ENCODE data around the gene PCNX3.
"Not testable (repeated sequence)": the region's sequence is repeated elsewhere in the genome, so short reads cannot be mapped to it uniquely, and the experiment has no call there.

Gene PCNX3

DNA sequence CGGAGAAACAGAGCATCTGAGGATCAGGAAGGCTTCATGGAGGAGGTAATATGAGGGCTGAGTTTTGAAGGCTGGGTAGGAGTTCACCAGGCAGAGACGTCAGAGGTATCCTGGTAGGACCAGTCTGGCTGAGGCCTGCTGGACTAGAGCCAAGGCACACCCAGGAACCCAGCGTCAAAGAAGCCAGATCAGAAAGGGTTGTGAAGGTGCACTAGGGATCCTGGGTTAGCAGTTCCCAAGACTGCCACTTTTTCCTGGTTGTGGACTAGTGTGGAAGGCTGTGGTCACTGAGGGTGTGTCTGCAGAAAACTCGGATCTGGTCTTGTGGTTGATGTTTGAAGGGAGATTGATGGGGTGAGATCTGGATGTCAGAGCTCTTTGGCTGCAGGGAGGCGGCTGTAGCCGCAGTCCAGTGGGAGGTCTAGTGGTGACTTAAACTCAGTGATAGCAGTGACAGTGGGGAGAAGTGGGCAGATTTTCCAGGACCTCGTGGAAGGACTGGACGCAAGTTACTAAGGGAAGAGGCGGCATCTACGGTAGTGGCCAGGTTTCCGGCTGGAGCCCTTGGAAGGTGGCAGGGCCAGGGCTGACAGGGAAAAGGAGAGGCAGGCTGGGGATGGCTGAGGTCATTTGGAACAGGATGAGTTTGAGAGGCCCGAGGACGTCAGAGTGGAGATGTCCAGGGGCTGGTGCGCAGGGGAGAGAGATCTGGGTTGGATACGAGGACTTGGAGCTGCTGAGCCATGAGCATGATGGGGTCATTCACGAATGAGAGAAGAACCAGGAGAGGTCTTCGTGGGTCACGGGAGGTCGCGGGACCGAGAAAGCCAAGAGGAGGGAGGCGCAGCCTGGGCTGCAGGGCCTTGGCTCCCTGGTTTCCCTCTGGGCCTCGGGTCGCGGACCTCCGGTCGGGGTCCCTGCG is 36.3 kb downstream of the PCNX3 start:
- FAIRE-seq (peak; percentile 83), DNase-seq (ENCODE audit: insufficient read length, low spot score) (no peak)

DNA sequence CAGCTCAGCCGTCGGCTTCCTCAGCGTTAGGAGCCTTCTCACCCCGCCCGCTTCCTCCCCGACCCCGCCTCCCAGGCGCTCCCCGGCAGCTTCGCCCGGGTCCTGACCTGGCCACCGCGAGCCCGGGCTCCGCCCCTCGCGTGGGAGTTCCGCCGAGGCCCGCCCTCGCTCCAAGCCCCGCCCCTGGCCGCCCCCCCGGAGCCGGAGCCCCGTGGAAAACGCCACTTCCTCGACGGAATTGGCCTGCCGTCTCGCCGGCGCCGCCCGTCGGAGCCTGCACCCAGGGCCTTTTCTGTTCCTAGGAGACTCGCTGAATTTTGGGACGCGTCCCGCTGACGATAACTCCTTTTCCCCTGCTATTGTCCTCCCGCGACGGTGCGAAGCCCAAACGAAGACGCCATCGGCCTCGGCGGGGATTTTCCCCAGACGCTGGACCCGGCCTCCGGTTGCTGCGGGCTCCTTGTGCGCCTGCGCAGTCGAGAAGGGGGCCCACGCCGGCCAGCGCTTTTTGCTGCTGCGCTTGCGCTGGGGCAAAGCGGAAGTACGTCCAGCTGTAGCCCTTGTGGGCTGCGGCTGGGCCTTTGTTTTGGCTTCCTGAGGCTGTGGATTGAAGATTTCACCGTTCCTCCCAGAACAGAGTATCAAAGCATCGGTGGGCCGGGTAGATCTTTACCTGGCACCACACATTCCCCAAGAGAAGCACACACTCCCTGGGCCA is 37.1 kb downstream of the PCNX3 start:
- FAIRE-seq, result peak; percentile 95
- DNase-seq (ENCODE audit: insufficient read length, low spot score), result peak; percentile 100

DNA sequence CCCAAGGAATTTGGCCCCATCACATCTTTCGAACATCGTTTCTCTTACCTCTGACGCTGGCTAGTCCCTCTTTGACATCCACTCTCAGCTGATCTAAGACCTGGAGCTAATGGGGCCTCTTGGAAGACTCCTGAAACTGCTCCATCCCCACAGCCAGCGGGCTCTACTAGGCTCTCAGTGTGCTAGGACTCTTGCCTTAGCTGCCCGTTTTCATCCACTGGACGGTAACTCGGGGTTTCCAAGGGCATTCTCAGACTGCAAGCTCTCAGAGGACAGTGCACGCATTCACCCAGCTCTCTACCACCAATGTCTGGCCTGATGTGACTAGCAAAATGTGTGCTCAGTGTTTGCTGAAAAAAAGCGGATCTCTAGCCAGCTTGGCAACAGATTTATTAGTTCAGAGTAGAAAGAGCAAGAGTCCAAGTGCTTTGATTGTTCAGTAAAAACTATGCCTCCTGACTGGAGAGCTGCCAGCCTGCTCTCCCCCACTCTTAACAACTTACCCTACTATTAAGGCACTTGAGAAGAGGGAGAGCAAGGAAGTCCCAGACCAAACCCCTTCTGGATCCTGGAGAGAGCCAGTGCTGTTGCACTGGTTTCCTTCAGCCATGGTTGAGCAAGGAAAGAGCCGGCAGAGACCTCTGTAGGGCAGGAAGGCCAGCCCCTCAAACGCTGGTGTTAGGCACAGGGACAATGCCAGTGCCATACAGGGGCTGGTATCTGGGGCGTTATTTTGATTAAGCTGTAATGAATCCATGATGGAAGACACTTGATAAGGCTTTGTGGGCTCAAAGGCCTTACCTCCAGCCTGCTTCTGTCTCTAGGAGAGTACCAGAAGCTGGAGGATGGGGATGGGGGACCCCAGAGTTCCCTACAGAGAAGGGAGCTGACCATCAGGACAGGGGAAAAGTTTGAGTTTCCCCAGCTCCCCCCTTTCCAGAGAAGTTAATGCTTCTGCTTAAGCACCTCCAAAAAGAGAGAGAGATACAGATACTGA is 38.0 kb downstream of the PCNX3 start:
- DNase-seq (ENCODE audit: insufficient read length, low spot score) (no peak), FAIRE-seq (peak; percentile 36)

DNA sequence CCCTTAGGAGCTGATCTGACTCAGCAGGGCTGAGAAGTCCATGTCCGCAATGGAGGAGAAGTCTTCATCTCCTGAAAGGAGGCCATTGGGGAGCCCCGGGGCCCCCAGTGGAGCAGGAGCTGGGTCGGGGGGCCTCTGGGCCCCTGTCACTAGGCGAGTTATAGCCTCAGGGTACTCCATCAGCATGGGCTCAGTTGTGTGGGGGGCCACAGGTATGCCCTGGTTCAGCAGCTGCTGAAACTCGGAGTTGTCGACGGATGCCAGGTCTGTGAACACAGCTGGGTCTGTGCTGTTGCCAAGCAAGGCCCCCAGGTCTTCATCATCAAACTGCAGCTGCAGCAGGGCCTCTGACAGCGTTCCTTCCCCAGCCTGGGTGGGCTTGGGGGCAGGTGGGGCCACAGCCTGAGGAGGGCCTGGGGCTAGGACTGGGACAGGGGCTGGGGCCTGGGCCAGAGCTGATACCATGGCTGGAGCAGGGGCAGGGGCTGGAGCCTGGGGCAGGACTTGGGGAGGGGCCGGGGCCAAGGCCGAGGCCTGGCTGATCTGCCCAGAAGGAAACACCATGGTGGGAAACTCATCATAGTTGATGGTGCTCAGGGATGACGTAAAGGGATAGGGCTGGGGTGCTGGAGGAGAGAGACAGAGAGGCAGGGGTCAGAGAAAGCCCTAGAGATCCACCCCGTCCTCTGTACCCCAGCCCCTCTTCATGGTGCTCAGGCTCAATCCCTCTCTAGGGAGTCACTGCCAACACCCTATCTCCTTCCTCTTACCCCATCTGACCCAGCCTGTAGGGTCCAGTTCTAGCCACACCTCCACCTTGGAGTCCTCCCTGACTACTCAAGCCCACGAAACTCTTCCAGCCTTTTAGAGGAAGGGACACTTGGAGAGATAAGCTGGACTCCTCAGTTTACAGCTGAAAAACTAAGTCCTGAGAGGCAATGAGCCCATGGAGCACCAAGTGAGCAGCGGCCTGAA is 39.1 kb downstream of the PCNX3 start:
- DNase-seq (ENCODE audit: insufficient read length, low spot score), result no peak
- FAIRE-seq, result no peak

DNA sequence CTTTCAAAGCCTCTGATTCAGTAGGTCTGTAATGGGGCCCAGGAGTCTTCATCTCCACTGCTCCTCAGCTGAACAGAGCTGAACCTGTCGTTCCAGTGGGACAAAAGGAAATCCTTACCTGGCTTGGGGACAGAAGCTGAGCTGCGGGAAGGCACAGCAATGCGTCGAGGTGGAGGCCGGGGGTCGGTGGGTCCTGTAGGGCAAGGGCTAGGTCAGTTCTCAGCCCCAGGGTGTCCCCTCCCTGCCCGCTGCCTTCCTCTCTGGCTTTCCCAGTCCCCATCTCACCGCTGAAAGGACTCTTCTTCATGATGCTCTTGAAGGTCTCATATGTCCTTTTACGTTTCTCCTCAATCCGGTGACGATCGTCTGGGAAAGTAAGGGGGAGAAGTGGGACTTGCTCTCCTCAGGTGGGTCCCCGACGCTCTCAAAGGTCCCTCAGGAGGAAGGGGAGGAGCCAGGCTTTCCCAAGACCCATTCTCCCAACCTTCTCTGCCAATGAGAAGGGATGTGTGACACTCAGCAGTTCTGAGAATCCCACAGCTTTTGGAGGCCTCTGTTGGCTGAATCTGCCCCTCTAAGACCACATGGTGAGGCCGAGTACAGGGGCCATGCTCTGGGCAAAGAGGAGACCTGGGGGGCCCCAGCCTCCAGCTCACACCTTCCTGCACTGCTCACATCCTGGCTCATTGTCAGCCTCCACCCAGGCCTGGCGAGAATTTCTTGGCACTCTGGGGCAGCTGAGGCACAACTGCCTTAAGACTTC is 40.2 kb downstream of the PCNX3 start:
- no peak for FAIRE-seq
- DNase-seq (ENCODE audit: insufficient read length, low spot score), result no peak

DNA sequence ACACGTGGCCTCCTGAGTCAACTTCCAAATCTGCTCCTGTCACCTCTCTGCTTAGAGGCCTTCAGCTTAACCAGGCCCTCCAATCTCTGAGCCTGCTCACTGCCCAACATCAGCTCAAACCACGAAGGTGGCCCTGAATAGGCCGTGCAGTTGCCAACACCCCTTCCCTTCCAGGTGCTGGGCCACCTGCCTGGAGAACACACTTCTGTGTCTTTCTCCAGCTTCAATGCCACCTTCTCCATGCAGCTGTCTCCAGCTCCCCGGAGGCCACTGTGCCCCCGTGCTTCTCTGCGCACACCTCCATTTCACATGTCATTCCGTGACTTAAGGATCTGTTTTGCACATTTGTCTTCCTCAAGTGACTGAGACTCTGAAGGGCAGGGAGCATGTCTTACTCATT is 41.9 kb downstream of the PCNX3 start:
- FAIRE-seq (peak; percentile 40), DNase-seq (ENCODE audit: insufficient read length, low spot score) (no peak)

DNA sequence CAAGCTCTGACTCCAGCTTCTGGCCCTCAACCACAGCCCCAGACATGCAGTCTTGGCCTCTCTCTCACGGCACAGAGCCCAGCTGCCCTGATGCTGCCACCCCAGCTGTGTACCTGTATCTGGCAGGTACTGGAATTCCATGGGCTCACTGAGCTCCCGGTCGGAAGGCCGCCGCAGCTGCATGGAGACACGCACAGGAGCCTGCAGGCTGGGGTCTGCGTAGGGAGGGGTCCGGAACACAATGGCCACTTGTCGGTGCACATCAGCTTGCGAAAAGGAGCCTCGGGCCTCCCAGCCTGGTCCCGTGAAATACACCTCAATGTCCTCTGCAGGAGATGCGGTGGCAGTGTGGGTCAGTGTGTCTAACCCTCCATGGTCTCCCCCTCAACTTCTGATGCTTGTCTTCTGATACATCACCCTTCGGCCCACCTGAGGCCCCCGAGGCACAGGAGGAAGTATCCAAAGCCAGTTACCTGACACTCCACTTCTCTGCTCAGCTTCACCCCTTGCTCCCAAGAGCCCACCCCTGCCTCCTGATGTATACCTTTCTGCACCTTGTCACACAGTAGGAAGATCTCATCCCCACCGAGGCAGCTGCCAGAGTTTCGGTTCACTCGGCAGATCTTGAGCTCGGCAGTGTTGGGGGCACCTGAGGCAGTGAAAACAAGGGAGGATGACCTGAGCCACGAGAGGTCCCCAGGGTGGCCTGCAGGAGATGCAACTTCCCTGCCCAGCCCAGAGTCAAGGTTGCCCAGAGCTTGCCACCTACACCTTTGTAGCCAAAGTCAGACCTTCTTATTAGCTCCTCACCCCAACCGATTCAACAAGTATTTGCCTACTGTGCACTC is 42.8 kb downstream of the PCNX3 start:
- FAIRE-seq, result no peak

DNA sequence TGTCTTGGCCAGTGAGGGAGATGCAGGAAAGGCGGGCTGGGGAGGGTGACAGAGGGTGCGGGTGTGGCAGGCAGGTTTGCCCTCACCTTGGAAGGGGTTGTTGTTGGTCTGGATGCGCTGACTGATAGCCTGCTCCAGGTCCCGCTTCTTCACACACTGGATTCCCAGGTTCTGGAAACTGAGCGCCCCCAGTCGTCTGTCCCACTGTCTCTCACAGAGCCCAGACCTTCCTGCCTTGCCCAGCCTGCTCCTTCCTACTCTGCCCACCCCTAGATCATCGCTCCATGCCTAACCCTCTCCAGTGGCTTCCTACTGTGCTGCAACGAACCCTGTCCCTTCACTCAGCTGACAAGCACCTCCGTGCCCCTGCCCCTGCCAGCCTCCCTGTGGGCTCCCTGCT is 44.5 kb downstream of the PCNX3 start:
- DNase-seq (ENCODE audit: insufficient read length, low spot score) (no peak), FAIRE-seq (no peak)

More for the DNA sequence above, 42.8 kb downstream of the PCNX3 start:
- DNase-seq (ENCODE audit: insufficient read length, low spot score), result no peak

DNA sequence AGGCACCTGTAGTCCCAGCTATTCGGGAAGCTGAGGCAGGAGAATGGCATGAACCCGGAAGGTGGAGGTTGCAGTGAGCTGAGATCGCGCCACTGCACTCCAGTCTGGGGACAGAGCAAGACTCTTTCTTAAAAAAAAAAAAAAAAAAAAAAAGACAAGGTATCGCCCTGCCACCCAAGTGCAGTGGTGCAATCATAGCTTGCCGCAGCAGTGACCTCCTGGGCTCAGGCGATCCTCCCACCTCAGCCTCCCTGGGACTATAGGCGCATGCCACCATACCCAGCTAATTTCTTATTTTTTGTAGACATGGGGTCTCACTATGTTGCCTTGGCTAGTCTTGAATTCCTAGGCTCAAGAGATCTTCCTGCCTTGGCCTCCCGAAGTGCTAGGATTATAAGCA is 45.3 kb downstream of the PCNX3 start:
- not testable (repeated sequence) for FAIRE-seq

DNA sequence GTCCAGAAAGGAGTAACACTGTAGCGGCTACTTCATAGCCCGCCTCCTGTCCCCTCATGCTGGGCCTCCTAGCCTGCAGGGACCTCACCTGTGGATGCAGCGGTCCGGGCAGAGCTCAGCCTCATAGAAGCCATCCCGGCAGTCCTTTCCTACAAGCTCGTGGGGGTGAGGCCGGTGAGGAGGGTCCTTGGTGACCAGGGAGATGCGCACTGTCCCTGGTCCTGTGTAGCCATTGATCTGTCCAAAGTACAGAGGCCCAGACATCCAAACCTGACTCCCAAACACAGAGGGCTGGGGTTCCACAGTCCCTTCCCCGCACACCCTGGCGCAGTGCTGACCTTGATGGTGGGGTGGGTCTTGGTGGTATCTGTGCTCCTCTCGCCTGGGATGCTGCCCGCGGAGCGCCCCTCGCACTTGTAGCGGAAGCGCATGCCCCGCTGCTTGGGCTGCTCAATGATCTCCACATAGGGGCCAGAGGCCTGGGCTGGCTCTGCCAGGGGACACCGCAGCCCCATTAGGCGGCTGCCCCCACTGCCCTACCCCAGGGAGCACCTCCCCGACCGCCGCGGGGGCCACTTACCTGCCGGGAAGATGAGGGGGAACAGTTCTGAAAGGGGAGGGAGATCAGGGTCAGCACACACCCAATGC is 46.1 kb downstream of the PCNX3 start:
- no peak for DNase-seq (ENCODE audit: insufficient read length, low spot score)
- no peak for FAIRE-seq

More for the DNA sequence above, 45.3 kb downstream of the PCNX3 start:
- DNase-seq (ENCODE audit: insufficient read length, low spot score), result not testable (repeated sequence)

DNA sequence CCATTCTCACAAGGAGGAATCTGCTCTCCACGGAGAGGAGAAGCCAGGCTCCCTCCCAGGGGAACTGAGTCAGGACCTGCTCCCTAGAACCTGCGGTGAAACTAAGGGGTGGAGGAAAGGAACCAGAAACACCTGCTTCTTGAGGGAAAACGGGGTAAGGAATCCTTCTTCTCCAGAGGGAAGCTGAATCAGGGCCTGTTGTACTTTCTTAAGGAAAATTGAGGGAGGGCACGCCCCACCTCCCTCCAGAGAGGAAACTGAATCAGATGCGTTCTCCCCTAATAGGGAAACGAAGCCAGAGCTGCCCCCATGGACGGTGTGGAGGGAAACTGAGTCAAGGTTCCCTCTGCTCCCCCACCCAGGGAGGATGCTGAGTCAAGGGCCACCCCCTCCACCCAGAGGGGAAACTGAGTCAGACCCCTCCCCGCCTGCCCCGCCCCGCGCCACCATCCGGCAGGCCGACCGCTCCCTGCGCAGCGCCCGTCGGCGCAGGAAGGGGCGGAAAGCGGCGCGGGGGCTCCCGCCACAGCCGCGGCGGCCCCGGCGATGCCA is 46.7 kb downstream of the PCNX3 start:
- FAIRE-seq (no peak), DNase-seq (ENCODE audit: insufficient read length, low spot score) (no peak)

DNA sequence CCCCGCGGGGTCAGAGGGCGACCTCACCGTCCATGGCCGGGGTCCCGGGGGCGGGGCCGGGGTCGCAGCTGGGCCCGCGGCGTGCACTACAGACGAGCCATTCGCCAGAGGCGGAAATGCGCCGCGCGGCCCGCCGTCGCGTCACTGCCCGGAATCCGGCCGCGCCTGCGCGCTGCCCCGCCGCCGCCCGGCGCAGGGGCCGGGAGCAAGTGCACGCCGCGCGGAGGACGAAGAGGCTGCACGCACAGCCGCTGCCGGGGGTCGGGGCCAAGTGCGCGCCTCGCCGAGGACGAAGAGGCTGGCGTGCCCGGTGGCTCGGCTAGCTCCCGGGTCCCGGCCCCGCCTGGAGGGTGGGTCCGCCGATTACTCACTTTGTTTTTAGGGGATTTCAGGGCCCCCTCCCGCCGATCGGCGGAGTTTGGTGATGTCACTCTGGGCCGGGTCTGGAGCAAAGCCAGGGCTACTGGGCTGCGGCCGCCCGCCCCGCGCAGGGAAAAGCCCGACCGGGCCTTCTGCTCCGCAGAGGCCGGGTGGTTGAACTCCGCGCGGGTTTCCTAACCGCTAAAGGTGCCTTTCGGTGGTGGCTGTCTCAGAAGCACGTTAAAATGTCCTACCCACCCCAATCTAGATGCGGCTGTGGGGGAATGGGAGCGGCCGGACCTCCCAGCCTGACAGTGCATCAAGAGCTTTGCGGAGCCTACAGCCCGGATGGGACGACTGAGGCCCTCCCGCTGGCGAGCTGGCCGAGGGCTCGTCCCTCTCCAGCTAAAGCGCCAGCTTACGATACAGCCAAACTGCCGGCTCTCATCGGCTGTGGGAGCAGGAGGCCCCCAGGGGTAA is 47.4 kb downstream of the PCNX3 start, which contains the start of gene RELA:
TSS of gene RELA (minus strand) at position 118 of the 840 bp plus-strand sequence. CDS start at position 34, 84 bp downstream.
- peak; percentile 94 for DNase-seq (ENCODE audit: insufficient read length, low spot score)

DNA sequence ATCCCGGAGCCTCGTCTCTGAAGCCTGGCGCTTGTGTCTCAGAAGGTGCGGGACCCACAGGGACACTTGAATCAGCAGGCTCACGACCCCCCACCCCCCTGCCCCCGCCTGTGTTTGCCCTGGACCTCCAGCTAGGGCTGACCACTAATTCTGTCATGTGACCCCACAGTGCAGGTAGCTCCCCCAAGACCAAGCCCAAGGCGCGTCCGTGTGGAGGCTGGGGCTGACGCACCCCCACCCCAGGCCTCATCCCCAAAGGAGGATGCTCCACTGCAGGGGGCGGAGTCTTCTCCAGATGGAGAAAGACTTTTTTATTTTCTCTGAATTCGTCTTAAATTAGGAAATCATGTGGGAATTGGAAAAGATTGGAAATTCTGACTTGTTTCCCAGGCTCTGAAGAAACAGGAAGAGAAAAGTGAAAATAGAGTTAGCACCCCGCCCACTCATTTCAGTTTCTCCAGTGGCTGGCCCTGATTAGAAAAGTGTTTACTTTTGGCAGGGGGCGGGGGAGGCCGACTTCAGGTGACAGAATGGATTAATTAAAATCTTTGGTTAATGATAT is 48.1 kb downstream of the PCNX3 start:
- FAIRE-seq (no peak), DNase-seq (ENCODE audit: insufficient read length, low spot score) (peak; percentile 67)

More for the DNA sequence above, 47.4 kb downstream of the PCNX3 start, which contains the start of gene RELA:
- peak; percentile 98 for FAIRE-seq

DNA sequence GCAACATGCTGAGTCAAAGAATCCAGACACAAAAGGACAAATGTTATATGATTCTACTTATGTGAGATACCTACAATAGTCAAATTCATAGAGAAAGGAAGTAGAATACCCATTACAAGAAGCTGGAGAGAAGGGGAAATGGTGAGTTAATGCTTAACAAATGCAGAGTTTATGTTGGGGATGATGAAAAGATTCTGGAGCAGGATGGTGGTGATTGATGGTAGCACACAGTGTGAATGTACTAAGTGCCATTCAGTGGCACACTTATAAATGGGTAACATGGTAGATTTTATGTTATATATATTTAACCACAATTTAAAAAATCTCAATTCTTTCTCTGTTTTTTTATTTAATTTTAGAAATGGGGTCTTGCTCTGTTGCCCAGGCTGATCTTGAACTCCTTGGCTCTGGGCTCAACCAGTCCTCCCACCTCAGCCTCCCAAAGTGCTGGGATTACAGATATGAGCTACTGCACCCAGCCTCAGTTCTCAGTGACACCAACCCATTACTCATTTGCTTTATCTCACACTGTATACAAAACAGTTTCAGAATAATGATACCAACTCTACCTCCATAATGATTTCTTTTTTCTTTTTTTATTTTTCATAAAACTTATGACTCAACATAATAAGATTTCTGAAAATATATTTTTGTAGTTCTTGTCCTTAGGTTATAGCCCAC is 56.7 kb downstream of the PCNX3 start:
- no peak for DNase-seq (ENCODE audit: insufficient read length, low spot score)
- no peak for FAIRE-seq

DNA sequence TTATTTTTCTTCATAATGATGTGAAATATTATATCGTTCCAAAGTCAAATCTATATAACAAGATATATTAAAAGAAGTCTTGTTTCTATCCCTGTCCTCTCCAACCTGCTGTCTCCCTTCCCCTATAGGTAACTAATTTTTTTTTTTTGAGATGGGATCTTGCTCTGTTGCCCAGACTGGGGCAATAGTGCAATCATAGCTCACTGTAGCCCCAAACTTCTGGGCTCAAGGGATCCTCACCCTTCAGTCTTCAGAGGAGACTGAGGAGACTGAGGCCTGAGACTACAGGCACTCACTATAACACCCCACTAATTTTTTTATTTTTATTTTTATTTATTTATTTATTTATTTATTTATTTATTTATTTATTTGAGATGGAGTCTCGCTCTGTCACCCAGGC is 57.4 kb downstream of the PCNX3 start:
- FAIRE-seq (no peak), DNase-seq (ENCODE audit: insufficient read length, low spot score) (no peak)
